RWPE1 (cell line): ENCODE data around the gene USP24.

Experiments
- CTCF ChIA-PET: fragments of 350-600 bp; sonication (Branson Sonifier 250); formaldehyde crosslinking; extraction: SDS; loops from one replicate; lab custom pipeline; 2021; lab: Yijun Ruan, JAX
- POLR2A ChIA-PET: fragments of 400-600 bp; formaldehyde crosslinking; extraction: SDS; loops from one replicate; lab custom pipeline; 2020; ENCODE audit warnings: antibody characterized with exemption; ENCODE audit not compliant: low non-redundant PET; lab: Yijun Ruan, JAX
- DNase-seq: peaks from one replicate; pipeline ENCODE4 v3.0.0; 2012; ENCODE audit warnings: low spot score
- H3K27ac ChIP-seq: fragments of 450-650 bp; 2 replicates; pipeline ENCODE4 v1.5.1; 2017
- CTCF ChIP-seq: fragments of 450-650 bp; conservative IDR thresholded peaks from 2 replicates; pipeline ENCODE4 v1.5.1; 2017; ENCODE audit warnings: low read depth, mild to moderate bottlenecking

USP24 gene

GRCh38 chr1:55147524-55147923, 67.6 kb downstream of the USP24 start:
- no peak overlapping the region for H3K27ac ChIP-seq
- CTCF ChIA-PET: interaction anchor here (0.6 to 0.7 kb wide), 3 partner anchors 25 to 1438 kb away, joined by 4 read pairs; no protein-coding TSS in a partner anchor
- no peak for DNase-seq
- POLR2A ChIA-PET: no interaction called here
- no peak for TF ChIP-seq CTCF

- CTCF ChIA-PET: interaction anchor here (0.6 to 0.7 kb wide), 3 partner anchors 198 to 1439 kb away, joined by 3 to 4 read pairs (median 4); no protein-coding TSS in a partner anchor
- DNase-seq: no peak
Measured at GRCh38 chr1:55146781-55147180, 68.4 kb downstream of the USP24 start.

GRCh38 chr1:55144886-55145285, 70.3 kb downstream of the USP24 start:
- TF ChIP-seq CTCF: no peak

More at GRCh38 chr1:55146781-55147180, 68.4 kb downstream of the USP24 start:
- POLR2A ChIA-PET: no interaction called here
- no peak overlapping the region for H3K27ac ChIP-seq
- TF ChIP-seq CTCF: no peak

GRCh38 chr1:55143684-55144083, 71.5 kb downstream of the USP24 start:
- ChIA-PET POLR2A (no interaction called here), CTCF (interaction anchor here (0.5 to 1.7 kb wide), 9 partner anchors 9 to 735 kb away, joined by 3 to 12 read pairs (median 3); no protein-coding TSS in a partner anchor)
- no peak for TF ChIP-seq CTCF
- no peak for DNase-seq
- no peak overlapping the region for H3K27ac ChIP-seq

More at GRCh38 chr1:55144886-55145285, 70.3 kb downstream of the USP24 start:
- no peak for DNase-seq
- no peak overlapping the region for H3K27ac ChIP-seq
- POLR2A ChIA-PET: no interaction called here
- CTCF ChIA-PET: interaction anchor here (0.7 kb wide), 2 partner anchors 136 to 989 kb away, joined by 3 read pairs; no protein-coding TSS in a partner anchor

GRCh38 chr1:55141295-55141893, 73.8 kb downstream of the USP24 start:
- H3K27ac ChIP-seq: no peak overlapping the region
- no peak for DNase-seq
- no peak for TF ChIP-seq CTCF
- CTCF ChIA-PET: interaction anchor here (0.5 to 1.0 kb wide), 3 partner anchors 11 to 136 kb away, joined by 4 to 5 read pairs (median 4); no protein-coding TSS in a partner anchor
- POLR2A ChIA-PET: interaction anchor here (0.7 kb wide), 1 partner anchor 180 kb away, joined by 3 read pairs; no protein-coding TSS in a partner anchor

- peak; percentile 84 for TF ChIP-seq CTCF
- CTCF ChIA-PET: interaction anchor here (1.4 kb wide), 1 partner anchor 137 kb away, joined by 7 read pairs; no protein-coding TSS in a partner anchor
- DNase-seq: peak; percentile 76
- POLR2A ChIA-PET: no interaction called here
- H3K27ac ChIP-seq: no peak overlapping the region
Measured at GRCh38 chr1:55140546-55140983, 74.6 kb downstream of the USP24 start.
